CD4-positive, alpha-beta T cell treated with Interleukin-4 for 4 hours (primary cell): ENCODE measurements around the gene CBX2.
A peak's percentile ranks its signal among the peaks of the same experiment; 100 is the strongest.
"Not testable (repeated sequence)": the region's sequence is repeated elsewhere in the genome, so short reads cannot be mapped to it uniquely, and the experiment has no call there.

Experiments used
- DNase-seq: peaks from one replicate; pipeline ENCODE4 v3.0.0-alpha.2; 2020

The CBX2 gene

GRCh38 chr17:79772726-79773125, 5.2 kb upstream of the CBX2 start:
- not testable (repeated sequence) for DNase-seq

- DNase-seq: no peak
Measured at GRCh38 chr17:79774561-79774975, 3.4 kb upstream of the CBX2 start.

- DNase-seq: no peak
Measured at GRCh38 chr17:79775632-79776031, 2.3 kb upstream of the CBX2 start.

- DNase-seq: no peak
Measured at GRCh38 chr17:79776376-79777119, 1.4 kb upstream of the CBX2 start.

- DNase-seq: peak; percentile 7
Measured at GRCh38 chr17:79777120-79777893, 641 bp upstream of the CBX2 start.

GRCh38 chr17:79778504-79779083, 646 bp downstream of the CBX2 start:
- DNase-seq: no peak

- DNase-seq: no peak
Measured at GRCh38 chr17:79779084-79779529, 1.2 kb downstream of the CBX2 start.

- no peak for DNase-seq
Measured at GRCh38 chr17:79779661-79780365, 1.9 kb downstream of the CBX2 start.

GRCh38 chr17:79781012-79781650, 3.2 kb downstream of the CBX2 start:
- DNase-seq: no peak

- no peak for DNase-seq
Measured at GRCh38 chr17:79781736-79782575, 4.0 kb downstream of the CBX2 start.

GRCh38 chr17:79783891-79784290, 5.9 kb downstream of the CBX2 start:
- DNase-seq: no peak

GRCh38 chr17:79784353-79785016, 6.5 kb downstream of the CBX2 start:
- no peak for DNase-seq

GRCh38 chr17:79785017-79785899, 7.3 kb downstream of the CBX2 start:
- no peak for DNase-seq

- no peak for DNase-seq
Measured at GRCh38 chr17:79785900-79786810, 8.2 kb downstream of the CBX2 start.

GRCh38 chr17:79786930-79787643, 9.1 kb downstream of the CBX2 start:
- DNase-seq: no peak

GRCh38 chr17:79788455-79788854, 10.5 kb downstream of the CBX2 start:
- no peak for DNase-seq

- no peak for DNase-seq
Measured at GRCh38 chr17:79788989-79789942, 11.3 kb downstream of the CBX2 start.
